ENCODE results near the gene FRMPD1.

- TF ChIP-seq POLR2AphosphoS5 (IDR thresholded peaks at IDR 0.05; ENCODE audit: borderline replicate concordance, low read depth, low read length) (no peak), EZH2 (IDR thresholded peaks at IDR 0.05) (no peak), FOXP2 (optimal IDR thresholded peaks at IDR 0.05; ENCODE audit: control extremely low read depth, extremely low read length, insufficient read depth) (no peak)
Observed at GRCh38 chr9:37740631-37741328, 90.0 kb downstream of the FRMPD1 start.

Data from SK-N-MC (cell line).